Measurements from ENCODE around the gene EXOC6.

The EXOC6 gene

DNA sequence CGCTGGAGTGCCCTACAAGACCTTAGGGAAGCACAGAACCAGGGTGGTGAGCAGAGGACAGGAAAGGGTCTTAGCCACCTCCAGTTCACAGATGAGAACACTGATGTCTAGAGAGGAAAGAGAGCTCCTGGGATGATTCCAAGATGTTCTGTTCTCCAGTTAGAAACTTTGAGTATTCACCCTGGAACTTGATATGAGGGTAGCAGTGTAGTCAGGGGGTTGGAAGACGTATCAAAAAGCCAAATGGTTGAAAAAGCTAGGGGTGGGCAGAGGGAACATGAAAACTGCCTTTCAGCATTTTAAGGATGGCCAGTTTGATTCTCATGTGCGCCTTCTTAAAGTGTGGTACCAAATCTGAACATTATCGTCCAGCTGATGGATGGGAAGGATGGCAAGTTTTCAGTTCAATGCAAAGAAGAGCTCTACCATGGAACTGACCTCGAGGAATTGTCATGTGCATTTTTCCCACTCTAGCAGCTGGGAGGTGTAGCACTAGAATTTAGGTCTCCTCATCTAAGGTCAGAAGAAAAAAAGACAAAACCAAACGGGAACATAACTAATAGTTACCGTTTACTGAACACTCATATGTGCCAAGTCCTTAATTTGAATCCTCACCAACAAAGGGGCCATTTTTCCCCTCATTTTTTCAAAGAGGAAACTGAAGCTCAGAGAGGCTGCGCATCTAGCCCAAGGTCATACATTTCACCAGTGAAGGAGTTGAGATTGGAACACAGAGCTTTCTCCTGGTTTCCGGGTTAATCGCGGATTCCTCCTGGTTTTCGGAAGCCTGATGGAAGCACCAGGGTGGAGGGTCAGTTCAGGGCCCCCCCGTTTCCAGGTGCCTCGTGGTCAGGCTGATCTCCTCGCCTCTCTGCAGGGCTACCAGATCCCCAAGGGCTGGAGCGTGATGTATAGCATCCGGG is 219.4 kb downstream of the EXOC6 start:
- DNase-seq = no peak

DNA sequence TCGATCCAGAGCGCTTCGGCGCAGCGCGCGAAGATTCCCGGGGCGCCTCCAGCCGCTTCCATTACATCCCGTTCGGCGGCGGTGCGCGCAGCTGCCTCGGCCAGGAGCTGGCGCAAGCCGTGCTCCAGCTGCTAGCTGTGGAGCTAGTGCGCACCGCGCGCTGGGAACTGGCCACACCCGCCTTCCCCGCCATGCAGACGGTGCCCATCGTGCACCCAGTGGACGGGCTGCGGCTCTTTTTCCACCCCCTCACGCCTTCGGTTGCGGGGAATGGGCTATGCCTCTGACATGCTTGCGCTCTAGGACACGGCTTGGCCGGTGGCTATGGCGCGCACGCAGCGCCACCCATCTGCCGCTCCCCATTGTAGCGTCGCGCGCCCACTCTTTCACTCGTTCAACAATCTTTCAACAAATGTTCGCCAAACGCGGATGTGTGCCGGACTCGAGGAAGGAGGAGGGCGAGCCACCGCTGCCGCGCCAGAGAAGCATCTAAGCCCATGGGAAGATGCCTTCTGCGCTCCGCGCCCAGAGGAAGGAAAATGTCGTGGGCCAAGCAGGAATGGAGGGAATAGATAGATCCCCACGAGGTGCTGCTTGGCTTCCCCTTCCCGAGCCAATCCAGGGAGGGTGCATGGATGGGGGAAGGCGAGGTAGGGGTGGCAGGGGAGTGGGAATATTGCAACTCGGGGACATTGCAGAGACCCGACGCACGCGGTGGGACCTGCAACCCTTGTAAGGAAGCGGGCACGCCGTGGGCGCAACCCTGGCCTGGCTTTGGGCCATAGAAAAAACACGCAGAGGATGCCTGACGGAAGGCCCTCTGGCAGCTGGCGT is 220.3 kb downstream of the EXOC6 start:
- DNase-seq = no peak

DNA sequence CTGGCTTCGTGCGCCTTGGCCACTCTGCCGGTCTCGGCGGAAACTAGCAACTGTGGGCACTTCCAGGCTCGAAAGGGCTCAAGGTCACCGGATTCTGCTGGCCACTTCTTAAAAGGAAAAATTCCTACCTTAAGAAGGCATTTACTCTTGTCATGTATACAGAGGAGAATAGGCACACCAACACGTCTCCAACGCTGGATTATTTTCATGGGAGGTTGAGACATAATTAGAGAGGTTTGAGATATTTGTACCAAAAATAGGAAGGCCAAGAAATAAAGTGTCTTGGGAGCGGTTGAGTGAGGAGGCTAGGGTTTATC is 220.9 kb downstream of the EXOC6 start:
- no peak for DNase-seq

DNA sequence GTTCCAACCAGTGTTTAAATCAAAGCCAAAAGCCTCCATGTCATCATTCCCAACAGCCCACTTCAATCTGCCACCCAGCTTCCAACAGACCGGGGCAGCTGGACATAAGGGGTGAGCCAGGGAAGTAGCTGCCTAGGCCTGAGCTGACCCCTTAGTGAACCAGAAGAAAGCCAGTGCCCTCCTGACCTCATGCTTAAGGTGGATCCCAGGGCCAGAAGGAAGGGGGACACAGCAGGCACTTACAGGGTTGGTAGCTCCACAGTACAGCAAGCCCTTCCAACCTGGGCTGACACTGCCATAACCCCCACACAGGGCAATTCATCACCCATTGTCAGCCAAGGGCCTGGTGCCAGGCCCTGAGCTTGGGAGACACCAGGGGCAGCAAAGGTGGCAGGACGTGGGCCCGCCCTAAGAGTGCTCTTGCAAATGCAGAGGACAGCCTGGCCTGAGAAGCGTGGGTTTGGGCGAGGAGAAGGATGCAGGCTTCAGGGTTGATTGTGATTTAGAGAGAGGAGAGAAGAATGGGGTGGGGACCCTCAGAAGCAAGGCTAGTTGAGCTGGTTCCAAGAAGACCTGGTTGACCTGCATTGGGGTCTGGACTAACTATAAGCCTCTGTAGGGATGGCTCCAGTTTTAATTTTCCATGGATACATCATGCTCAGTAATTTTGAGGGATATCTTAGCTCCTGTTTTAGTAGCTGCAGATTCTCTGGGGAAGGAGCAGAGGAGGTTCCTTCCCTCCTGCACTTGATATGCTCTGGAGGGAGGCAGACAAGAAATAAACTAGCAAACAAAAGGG is 222.3 kb downstream of the EXOC6 start:
- no peak for DNase-seq

DNA sequence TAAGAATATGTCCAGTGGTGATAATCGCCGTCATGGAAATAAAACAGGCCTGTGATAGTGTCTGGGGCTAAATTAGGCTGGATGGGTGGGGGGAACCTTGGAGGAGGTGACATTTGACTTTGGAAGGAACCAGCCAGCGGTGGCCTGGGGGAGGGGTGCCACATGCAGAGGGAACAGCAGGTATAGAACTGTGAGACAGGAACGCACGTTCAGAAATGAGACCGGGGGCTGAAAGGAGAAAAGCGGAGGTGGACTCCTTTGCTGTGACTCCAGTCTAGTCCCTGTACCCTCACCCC is 222.8 kb downstream of the EXOC6 start:
- DNase-seq = no peak

DNA sequence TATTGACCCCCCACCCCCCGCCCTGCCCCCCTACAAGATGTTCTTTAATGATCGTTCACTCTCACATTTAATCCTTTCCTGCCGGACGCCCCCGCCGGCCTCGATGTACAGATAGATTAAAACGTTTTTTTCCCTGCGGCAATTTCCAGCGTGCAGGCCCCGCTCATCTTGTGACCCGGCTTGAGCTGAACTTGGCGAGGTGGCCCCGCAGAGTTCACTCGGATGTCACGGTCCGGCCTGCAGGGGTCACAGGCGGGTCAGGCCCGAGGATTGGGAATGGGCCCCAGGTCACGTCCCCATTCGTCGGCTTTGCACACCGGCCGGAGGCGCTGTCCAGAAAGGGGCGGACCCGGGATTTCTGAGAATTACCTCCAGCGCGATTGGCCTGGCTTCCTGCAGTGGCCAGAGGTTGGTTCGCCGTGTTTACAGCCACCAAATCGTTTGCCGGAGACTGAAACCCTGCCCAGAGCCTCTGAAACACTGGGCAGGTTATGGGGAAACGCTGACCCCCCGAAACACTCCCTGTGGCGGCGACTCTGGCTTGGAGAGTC is 223.4 kb downstream of the EXOC6 start:
- no peak for DNase-seq

DNA sequence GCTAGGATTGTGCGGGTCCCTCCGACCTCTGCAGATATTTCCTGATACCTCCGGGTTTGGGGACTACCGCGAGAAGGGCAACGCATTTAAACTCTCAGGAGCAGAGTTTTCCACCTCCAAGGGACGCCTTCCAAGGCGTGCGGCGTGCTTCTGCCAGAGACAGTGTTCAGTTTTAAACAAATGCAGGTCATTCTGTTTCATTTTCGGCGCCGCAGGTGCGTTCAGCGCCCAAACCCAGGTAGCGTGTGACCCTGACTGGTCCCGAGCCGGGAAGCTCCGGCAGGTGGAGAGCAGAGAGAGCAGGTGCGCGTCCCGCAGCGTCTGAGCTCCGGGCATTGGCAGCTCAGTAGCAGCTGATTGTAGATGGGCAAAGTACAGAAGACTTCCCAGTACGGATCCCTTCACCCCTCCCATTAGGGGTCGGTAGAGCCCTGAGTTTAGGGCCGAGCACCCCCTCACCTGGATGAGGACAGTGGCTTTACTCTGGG is 223.9 kb downstream of the EXOC6 start:
- DNase-seq = no peak

DNA sequence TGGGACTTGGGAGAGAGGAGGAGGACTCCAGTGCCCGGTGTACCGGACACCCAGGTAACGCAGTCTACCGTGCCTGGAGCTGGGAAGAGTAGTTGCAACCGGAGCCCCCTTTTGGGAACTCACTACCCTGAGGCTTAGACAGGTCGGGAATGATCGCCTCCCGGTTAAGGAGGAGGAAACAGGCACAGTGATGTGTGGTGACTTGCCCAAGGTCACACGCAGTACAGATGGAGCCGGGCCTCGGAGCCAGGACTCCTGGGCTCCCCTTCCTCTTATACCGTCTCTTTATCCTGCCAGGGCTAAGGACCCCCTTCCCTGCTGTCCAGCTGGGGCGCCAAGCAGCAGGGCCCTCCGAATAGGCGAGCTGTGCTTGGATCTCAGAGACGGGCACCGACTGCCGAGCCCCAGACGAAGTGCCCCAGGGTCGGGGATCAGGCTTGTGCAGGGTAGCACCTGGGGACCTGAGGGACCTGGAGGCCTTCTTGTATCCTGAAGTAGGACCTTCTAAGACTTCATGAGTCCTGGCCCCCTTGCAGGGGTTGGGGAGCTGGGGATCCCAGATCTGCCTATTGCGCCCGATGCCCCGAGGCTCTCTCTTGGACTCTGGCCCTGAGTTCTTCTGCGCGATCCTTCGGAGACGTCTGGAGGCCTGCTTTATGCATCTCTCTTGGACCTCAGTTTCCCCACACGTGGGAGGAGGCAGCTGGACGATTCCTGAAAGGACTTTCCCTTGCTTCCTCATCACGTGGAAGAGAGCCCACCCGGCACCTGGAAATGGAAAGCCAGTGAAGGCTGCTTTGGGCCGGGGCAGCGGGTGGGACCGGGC is 224.6 kb downstream of the EXOC6 start:
- no peak for DNase-seq

DNA sequence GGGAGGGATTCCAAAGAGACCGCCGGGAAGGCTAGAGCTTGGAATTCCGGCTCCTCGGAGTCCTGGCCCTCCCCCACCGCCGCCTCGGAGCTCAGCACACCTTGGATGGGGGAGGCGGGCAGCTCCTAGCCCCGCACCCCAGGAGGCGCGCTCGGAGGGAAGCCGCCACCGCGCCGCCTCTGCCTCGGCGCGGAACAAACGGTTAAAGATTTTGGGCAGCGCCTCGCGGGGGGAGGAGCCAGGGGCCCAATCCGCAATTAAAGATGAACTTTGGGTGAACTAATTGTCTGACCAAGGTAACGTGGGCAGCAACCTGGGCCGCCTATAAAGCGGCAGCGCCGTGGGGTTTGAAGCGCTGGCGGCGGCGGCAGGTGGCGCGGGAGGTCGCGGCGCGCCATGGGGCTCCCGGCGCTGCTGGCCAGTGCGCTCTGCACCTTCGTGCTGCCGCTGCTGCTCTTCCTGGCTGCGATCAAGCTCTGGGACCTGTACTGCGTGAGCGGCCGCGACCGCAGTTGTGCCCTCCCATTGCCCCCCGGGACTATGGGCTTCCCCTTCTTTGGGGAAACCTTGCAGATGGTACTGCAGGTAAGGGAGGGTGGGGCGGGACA is 225.3 kb downstream of the EXOC6 start, which contains the start of gene CYP26A1:
TSS of gene CYP26A1 (plus strand) at position 355 of the 608 bp plus-strand sequence. CDS start at position 397, 42 bp downstream.
- DNase-seq = no peak

DNA sequence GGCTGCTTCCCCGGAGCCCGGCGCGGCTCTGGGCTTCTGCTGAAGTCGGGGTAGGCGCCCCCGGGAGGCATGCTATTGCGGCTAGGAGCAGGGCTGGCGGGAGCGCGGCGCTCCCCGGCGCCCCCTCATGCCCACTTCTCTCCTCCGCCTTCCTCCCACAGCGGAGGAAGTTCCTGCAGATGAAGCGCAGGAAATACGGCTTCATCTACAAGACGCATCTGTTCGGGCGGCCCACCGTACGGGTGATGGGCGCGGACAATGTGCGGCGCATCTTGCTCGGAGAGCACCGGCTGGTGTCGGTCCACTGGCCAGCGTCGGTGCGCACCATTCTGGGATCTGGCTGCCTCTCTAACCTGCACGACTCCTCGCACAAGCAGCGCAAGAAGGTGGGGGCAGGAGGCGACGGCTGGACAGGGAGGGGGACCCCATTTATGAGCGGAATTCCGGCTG is 225.9 kb downstream of the EXOC6 start:
- DNase-seq = no peak

DNA sequence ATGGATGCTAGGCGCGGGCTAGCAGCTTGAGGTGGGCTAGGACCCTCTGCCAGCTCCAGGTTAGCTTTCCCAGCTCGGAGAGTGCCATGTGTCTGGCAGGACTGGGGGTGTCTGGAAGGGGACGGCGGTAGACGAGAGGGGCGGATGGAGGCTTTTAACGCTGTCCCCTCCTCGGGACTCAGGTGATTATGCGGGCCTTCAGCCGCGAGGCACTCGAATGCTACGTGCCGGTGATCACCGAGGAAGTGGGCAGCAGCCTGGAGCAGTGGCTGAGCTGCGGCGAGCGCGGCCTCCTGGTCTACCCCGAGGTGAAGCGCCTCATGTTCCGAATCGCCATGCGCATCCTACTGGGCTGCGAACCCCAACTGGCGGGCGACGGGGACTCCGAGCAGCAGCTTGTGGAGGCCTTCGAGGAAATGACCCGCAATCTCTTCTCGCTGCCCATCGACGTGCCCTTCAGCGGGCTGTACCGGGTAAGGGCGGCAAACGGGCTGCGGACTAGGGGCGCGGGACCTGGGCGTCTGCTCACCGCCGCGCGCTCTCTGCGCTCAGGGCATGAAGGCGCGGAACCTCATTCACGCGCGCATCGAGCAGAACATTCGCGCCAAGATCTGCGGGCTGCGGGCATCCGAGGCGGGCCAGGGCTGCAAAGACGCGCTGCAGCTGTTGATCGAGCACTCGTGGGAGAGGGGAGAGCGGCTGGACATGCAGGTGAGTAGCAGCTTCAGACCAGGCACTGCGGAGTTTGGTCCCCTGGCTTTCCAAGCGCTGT is 226.5 kb downstream of the EXOC6 start:
- DNase-seq = no peak

DNA sequence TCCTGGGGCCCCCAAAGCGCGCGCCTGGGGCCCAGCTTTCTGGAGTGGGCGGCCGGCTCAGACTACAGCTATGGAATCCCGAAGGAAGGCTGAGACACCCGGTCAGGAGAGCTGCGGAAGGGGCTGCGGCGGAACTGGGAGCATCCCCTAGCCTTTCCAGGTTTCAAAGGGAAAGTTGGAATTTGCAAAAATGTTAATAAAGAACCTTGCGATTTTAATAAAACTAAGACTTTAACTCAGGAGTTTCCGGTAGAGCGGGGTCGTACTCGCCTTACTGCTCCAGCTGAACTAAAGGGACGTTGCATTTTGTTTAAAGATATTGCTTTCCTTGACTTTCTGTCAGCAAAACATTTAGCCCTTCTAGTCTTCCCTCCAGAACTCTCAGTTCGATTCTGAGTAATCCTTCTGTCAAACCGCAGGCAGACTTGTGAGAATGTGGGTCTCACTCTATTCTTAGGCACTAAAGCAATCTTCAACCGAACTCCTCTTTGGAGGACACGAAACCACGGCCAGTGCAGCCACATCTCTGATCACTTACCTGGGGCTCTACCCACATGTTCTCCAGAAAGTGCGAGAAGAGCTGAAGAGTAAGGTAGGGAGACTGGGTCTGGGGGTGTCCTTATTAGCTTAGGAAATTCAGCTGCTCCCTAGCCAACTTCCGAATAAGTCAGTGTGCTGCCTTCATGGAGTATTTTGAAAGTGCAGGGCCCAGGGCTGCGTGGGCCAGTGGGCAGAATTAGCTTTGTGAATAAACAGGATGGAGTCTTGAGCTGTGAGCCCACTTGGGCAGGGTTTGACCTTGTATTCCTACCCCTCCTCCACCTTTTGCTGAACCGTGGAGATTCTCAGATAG is 227.3 kb downstream of the EXOC6 start:
- no peak for DNase-seq

DNA sequence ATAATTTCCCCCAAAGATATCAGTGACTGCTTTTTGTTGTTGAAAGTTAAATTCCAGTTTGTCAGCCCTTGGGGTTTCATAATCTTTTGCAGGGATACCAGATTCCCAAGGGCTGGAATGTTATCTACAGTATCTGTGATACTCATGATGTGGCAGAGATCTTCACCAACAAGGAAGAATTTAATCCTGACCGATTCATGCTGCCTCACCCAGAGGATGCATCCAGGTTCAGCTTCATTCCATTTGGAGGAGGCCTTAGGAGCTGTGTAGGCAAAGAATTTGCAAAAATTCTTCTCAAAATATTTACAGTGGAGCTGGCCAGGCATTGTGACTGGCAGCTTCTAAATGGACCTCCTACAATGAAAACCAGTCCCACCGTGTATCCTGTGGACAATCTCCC is 228.6 kb downstream of the EXOC6 start:
- no peak for DNase-seq

DNA sequence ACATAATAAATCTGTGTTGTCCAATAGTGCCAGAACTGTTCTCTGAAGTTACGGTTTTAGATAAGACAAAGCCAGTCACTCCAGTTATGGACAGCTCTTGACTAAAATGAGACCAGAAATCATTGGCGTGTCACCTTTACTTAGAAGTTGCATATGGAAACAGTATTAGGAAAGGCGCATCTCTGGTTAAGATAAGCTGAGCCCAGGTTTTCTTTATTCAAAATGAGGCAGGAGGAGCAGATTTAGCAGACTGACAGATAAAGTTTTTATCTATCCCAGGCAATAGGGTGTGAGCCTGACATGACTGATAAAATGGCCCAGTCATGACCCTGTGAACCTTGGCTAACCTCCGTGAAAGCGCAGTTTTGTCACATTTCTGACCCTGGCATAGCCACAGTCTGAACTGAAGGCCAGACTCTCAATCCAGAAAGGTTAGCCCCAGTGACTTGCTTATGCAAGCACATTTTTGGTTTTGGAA is 229.6 kb downstream of the EXOC6 start:
- DNase-seq = no peak

DNA sequence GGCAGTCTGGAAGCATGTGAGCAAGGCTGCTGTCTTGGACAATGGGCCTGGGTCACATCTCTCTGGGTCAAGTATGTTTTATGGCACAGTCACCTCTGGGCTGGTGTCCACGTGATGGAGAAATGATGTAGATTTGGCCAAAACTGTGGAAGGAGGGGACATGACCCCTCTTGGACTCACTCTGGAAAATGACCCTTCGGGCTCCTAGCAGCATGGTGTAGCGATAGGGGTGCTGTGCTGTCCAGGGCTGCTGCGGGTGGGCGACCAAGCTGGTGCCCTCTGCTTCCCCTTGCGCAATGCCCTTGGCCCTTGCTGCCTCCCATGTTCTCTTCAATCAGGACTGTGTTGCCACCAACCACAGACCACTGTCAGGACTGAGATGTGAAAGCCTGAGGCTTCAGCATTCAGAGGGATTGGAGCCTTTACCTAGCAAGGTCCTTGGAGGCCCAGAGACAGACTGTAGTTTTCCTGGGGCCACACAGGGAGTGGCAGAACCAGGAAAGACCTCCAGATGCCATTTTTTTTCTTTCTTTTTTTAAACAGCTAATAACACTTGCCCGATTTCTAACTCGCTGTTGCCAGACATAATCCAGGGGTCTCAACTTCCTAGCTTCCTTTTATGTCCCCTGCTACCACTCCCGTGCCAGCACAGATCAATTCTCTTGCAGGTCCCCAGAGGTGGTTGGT is 231.5 kb downstream of the EXOC6 start:
- no peak for DNase-seq

DNA sequence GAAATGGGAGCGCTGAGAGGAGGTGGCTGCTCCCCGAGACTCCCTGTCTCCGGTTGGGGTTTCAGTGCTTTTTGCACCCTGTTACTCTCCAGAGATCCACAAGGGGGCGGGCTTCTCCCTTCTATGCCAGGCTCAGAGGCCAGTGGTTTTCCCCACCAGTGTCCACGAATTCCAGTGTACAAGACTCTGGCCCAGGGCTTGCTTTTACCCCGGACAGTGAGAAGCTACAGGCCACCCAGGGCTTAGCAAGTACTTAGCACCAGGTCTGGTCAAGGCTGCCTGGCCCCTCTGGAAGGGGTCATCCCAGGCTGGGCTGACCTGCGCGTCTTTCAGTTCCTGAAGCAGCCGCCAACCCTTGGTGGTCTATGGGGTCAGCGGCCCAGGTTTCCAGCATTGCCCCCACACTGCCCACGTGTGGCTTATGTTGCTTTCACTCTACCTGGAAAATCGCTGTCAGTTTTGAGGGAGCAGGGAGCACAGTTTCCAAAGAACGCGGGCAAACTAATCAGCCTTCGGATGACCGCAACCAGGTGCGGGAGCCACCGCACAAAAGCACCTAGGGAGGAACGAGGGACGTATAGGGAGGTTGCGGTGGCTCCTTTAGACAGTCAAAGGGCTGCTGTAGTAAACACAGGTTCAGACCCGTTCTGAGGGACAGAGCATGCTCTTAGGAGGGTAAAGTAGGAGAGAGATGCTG is 232.2 kb downstream of the EXOC6 start:
- peak; percentile 45 for DNase-seq

DNA sequence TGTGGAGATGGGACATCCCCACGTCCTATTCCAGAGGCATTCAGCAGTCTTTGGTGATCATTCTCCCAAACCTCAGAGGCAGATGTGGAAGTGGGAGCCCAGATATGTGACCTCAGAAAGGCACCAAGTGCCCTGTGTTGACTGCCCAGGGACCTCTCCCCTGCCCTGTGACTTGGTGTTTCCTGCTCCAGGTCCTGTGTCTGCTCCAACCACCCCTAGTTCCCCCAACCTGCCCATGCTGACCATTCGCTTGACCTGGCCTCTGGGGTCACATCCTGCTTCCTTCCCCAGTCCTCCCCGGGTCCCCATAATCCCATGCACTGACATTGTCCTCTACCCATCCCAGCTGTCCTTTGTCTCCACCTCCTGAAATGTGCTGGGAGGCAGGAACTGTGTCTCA is 233.0 kb downstream of the EXOC6 start:
- no peak for DNase-seq

DNA sequence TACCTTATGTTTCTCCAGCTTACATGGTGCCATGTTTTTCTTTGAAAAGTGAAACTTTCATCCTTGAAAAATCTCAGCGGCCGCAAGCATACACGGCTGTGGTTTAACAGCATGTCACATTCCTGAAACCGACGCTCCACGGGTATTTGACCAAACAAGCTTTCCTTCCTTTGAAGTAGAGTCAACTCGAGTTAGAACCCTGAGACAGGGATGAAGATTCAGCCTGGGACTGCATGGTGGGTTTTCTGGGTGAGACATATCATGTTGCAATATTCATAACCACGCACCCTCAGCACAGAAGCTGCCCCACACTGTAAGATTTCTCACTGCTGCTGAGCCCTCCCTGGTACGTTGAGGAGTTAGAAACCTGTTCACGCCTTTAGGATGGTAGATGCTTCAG is 233.5 kb downstream of the EXOC6 start:
- no peak for DNase-seq
